Endothelial cell of umbilical vein (primary cell): ENCODE results near the gene ANKS1B. TPM values are rescaled to one million over a fixed set of nuclear protein-coding genes. Genes with fewer than 3 reads are reported as not detected.

Experiments used
- BruUV-seq: library from RNA; stranded (reverse); fragments of 400-500 nt; replicated peaks from 2 replicates; lab custom pipeline; 2021; lab: Mats Ljungman, UMichigan
- CTCF ChIA-PET: fragments of 300-600, 350-600 bp; sonication (Branson Sonifier 250); formaldehyde crosslinking; loops from one replicate; lab custom pipeline; 2021; ENCODE audit warnings: antibody characterized with exemption, inconsistent platforms; lab: Charles Lee
- POLR2A ChIA-PET: fragments of 300-600, 350-600 bp; sonication (Branson Sonifier 250); formaldehyde crosslinking; loops from one replicate; lab custom pipeline; 2021; ENCODE audit warnings: antibody characterized with exemption, inconsistent platforms; lab: Charles Lee
- DNase-seq: peaks from one replicate; pipeline ENCODE4 v3.0.0-alpha.2; 2011; ENCODE audit warnings: low read depth, low spot score
- FAIRE-seq: peaks from 2 replicates; lab custom pipeline; 2011; peaks lifted over from hg19 to GRCh38; lab: Jason Lieb, UNC
- H2AFZ ChIP-seq: 2 replicates; pipeline ENCODE4 v1.6.0; 2012; ENCODE audit warnings: low read depth, low read length, control low read depth, inconsistent platforms
- H3K27ac ChIP-seq: 2 replicates; pipeline ENCODE4 v1.5.1; 2011; ENCODE audit warnings: low read depth, mild to moderate bottlenecking, control low read depth, low read length, moderate library complexity; ENCODE audit not compliant: insufficient read depth
- H3K27me3 ChIP-seq, 2 experiments: 2 replicates each; pipeline versions ENCODE4 v1.6.0 to v1.6.1; 2011; ENCODE audit warnings: low read length in 2 of 2, mixed read lengths in 1 of 2; ENCODE audit not compliant: control insufficient read depth in 2 of 2, insufficient read depth in 2 of 2
- H3K36me3 ChIP-seq, 2 experiments: 2 replicates in 1 of 2; 3 replicates in 1 of 2; pipeline ENCODE4 v1.5.1; 2011; ENCODE audit warnings: low read length in 2 of 2, mild to moderate bottlenecking in 1 of 2, moderate library complexity in 1 of 2; ENCODE audit not compliant: control insufficient read depth in 2 of 2, insufficient read depth in 2 of 2; ENCODE audit errors: extremely low read depth in 1 of 2
- H3K4me1 ChIP-seq: 3 replicates; pipeline ENCODE4 v1.5.1; 2011; ENCODE audit warnings: mild to moderate bottlenecking, low read length; ENCODE audit not compliant: control insufficient read depth, insufficient read depth; ENCODE audit errors: extremely low read depth
- H3K4me2 ChIP-seq: 2 replicates; pipeline ENCODE4 v1.6.1; 2011; ENCODE audit warnings: low read length, control low read depth, mixed read lengths; ENCODE audit not compliant: insufficient read depth
- H3K4me3 ChIP-seq, 3 experiments: fragments of 200-600 bp in 1 of 3; sonication (generic), shearing (Covaris generic) in 1 of 3; replicated peaks in 1 of 3; 2 replicates each; pipeline ENCODE4 v1.5.1; 2011 to 2016; ENCODE audit warnings: control low read depth in 3 of 3, low read length in 3 of 3, mild to moderate bottlenecking in 2 of 3, inconsistent platforms in 1 of 3, low read depth in 1 of 3, moderate library complexity in 1 of 3; ENCODE audit not compliant: insufficient read depth in 1 of 3
- H3K79me2 ChIP-seq: 2 replicates; pipeline ENCODE4 v1.6.0; 2012; ENCODE audit warnings: low read length, inconsistent platforms; ENCODE audit not compliant: control insufficient read depth, insufficient read depth
- H3K9ac ChIP-seq: replicated peaks from 2 replicates; pipeline ENCODE3; 2011; ENCODE audit warnings: low read length, control low read depth; ENCODE audit not compliant: insufficient read depth; ENCODE audit errors: extremely low read depth
- H3K9me1 ChIP-seq: replicated peaks from 3 replicates; pipeline ENCODE4 v1.6.0; 2011; ENCODE audit warnings: mild to moderate bottlenecking, low read length; ENCODE audit not compliant: control insufficient read depth, insufficient read depth; ENCODE audit errors: extremely low read depth
- H3K9me3 ChIP-seq: replicated peaks from 2 replicates; pipeline ENCODE4 v1.5.1; 2012; ENCODE audit warnings: low read length, inconsistent platforms; ENCODE audit not compliant: control insufficient read depth, insufficient read depth
- H4K20me1 ChIP-seq: replicated peaks from 2 replicates; pipeline ENCODE3; 2011; ENCODE audit warnings: mild to moderate bottlenecking, low read length; ENCODE audit not compliant: control insufficient read depth, insufficient read depth; ENCODE audit errors: extremely low read depth
- CTCF ChIP-seq, 2 donors: IDR thresholded peaks; 1 replicate in 1 of 2; 2 replicates in 1 of 2; pipeline ENCODE4 v1.5.1; 2011; ENCODE audit warnings: low read length in 2 of 2, mild to moderate bottlenecking in 2 of 2, moderate library complexity in 2 of 2, control low read depth in 1 of 2, inconsistent platforms in 1 of 2, low read depth in 1 of 2; ENCODE audit not compliant: insufficient read depth in 1 of 2; ENCODE audit errors: extremely low read depth in 1 of 2
- EZH2 ChIP-seq: IDR thresholded peaks from 2 replicates; pipeline ENCODE4 v1.6.1; 2012; ENCODE audit warnings: borderline replicate concordance, low read depth, mild to moderate bottlenecking, moderate library complexity, low read length, inconsistent platforms; ENCODE audit not compliant: severe bottlenecking
- FOS ChIP-seq: IDR thresholded peaks from 2 replicates; pipeline ENCODE4 v1.6.1; 2011; ENCODE audit warnings: mild to moderate bottlenecking, low read length, moderate library complexity, borderline replicate concordance; ENCODE audit not compliant: insufficient read depth
- GATA2 ChIP-seq: IDR thresholded peaks from 2 replicates; pipeline ENCODE4 v1.7.0; 2011; ENCODE audit warnings: low read depth, mild to moderate bottlenecking, moderate library complexity, mixed read lengths, low read length; ENCODE audit not compliant: insufficient read length, insufficient read depth
- JUN ChIP-seq: IDR thresholded peaks from 2 replicates; pipeline ENCODE4 v1.6.1; 2011; ENCODE audit warnings: borderline replicate concordance, low read depth; ENCODE audit not compliant: insufficient read length, insufficient read depth
- MAX ChIP-seq: IDR thresholded peaks from 2 replicates; pipeline ENCODE4 v1.6.1; 2011; ENCODE audit not compliant: insufficient read depth, insufficient read length
- MYC ChIP-seq: IDR thresholded peaks from one replicate; pipeline ENCODE4 v1.6.1; 2011; ENCODE audit warnings: mild to moderate bottlenecking, low read depth, low read length
- POLR2A ChIP-seq: IDR thresholded peaks from 2 replicates; pipeline ENCODE4 v1.6.1; 2012; ENCODE audit warnings: low read depth, mild to moderate bottlenecking, control low read depth, low read length
- POLR2AphosphoS5 ChIP-seq: IDR thresholded peaks from 2 replicates; pipeline ENCODE4 v1.6.1; 2012; ENCODE audit warnings: low read depth, mild to moderate bottlenecking, control low read depth, low read length, moderate library complexity; ENCODE audit not compliant: insufficient read depth
- dilution Hi-C: fragments of 300-500 bp; cut with MboI; formaldehyde crosslinking; loops from one replicate; pipeline ENCODE4 v1.15.0; 2019; ENCODE audit warnings: low sequenced_read_pairs; ENCODE audit not compliant: extremely low pct_ligation_motif_present
- intact Hi-C: fragments of 100-400 bp; cut with micrococcal nuclease; formaldehyde crosslinking; loops from one replicate; pipeline ENCODE4 v1.10.0; 2022
- polyA plus RNA-seq, 4 experiments: library from polyadenylated mRNA; depleted of rRNA in 3 of 4; stranded (reverse) in 3 of 4; unstranded in 1 of 4; fragments of >200 nt; gene quantifications; 2 replicates each; pipeline versions ENCODE4 v1.2.1 to v1.2.3, GENCODE V29; 2011 to 2012; ENCODE audit warnings: missing spikeins in 1 of 4
- total RNA-seq: library from RNA; stranded (reverse); gene quantifications from 2 replicates; pipeline ENCODE4 v1.2.3, GENCODE V29; 2021

The ANKS1B gene
- total and polyA plus RNA-seq, 2 donors (not counting 3 experiments of a cell fraction or from before 2014, with no cell fraction given): 0.15 to 0.38 TPM

- DNase-seq (no peak), FAIRE-seq (no peak)
- POLR2A ChIA-PET: no interaction called here
- Histone ChIP-seq H3K4me1 (no peaks in the 10 kb centered on the region), H3K9ac (no peak overlapping the region), H3K9me3 (no peaks in the 10 kb centered on the region), H3K27ac (no peak overlapping the region), H3K4me3 (no peak overlapping the region), H3K27me3 (peaks cover 0 to 2% of the 10 kb centered on the region in 2 experiments), H4K20me1 (no peaks in the 10 kb centered on the region), H3K9me1 (no peaks in the 10 kb centered on the region), H3K4me2 (no peak overlapping the region), H3K36me3 (no peaks in the 10 kb centered on the region), H2AFZ (no peak overlapping the region), H3K79me2 (no peaks in the 10 kb centered on the region)
- no TSS peak for BruUV-seq
- CTCF ChIA-PET: no interaction called here
- TF ChIP-seq GATA2 (no peak), POLR2A (no peak), MAX (no peak), POLR2AphosphoS5 (no peak), JUN (no peak), FOS (no peak), MYC (no peak), CTCF (IDR thresholded peaks at IDR 0.05; ENCODE audit: extremely low read depth in 1 of 2, insufficient read depth in 1 of 2, low read depth in 1 of 2, low read length in 2 of 2) (no peak), EZH2 (no peak)
- dilution Hi-C loops: no loop called here
- intact Hi-C loops: no loop called here
Measured at GRCh38 chr12:98780261-98780660, 1204.5 kb downstream of the ANKS1B start.
